Activated CD8-positive, alpha-beta memory T cell treated with anti-CD3 and anti-CD28 coated beads, Interleukin-2, amount 50 U/mL, for 1 hour (primary cell): ENCODE measurements around the gene AUTS2.
"Not testable (repeated sequence)": the region's sequence is repeated elsewhere in the genome, so short reads cannot be mapped to it uniquely, and the experiment has no call there.

Experiments used
- DNase-seq: peaks from one replicate; pipeline ENCODE4 v3.0.0-alpha.2; 2020; ENCODE audit errors: extremely low read depth

Gene AUTS2

DNA sequence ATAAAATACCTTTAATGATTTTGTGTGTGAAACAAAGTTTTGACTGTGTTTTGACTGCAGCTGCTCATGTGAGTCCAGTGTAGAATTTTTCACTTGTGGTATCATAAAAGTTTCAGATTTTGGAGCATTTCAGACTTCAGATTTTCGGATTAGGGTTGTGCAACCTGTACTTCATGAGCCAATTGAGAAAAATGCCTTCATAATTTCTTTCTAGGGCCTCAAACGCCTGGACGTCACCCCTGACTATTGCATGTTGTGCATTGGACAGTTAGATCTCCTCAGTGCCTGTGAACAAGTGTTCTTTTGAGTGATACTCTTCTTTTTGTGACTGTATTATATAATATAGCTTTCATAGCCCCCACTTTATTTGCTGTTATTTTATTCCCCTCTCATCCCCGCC is 161.1 kb downstream of the AUTS2 start:
- no peak for DNase-seq

- DNase-seq = no peak
Measured at GRCh38 chr7:69761290-69761922, 163.1 kb downstream of the AUTS2 start.

DNA sequence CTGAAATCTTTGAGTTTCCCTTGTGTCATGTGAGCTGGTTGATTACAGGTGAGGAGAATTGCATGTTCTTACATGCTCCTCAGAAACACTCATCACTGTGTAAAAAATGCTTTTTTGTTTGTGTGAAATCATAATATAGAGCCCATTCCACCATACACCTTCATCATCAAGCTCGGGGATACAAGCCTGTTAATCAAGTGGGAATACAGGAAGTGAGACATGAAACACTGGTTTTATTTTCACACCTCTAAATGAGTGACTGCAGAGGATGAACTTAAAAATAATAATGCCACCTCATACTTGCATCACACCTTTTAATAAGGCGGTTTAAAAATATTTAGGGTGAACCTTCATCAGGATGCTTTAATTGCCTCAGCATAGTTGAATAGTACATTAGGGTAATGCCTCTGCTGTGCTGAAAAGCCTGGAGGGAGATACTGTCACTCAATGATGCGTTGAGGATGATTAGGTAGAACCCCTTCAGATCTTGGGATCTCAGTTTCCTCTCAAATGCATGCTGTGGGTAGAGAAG is 164.6 kb downstream of the AUTS2 start:
- no peak for DNase-seq

DNA sequence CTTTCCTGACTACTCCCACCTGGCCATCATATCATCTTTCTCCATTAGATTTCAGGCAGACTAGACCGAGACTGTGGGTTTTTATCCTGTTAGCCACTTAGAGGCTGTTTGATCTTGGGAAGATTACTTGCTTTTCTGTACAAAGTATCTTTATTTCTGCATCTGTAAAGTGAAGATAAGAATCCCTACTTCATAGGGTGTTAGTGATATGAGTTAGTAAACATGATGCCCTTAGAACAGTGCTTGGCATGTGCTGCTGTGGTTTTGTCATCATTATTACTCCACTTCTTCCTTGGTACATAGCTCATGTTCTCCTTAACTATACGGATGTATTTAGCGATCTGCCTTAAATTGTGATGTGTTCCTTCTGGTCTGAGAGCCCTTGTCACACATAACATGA is 165.2 kb downstream of the AUTS2 start:
- no peak for DNase-seq

- DNase-seq = no peak
Measured at GRCh38 chr7:69764147-69764546, 165.9 kb downstream of the AUTS2 start.

DNA sequence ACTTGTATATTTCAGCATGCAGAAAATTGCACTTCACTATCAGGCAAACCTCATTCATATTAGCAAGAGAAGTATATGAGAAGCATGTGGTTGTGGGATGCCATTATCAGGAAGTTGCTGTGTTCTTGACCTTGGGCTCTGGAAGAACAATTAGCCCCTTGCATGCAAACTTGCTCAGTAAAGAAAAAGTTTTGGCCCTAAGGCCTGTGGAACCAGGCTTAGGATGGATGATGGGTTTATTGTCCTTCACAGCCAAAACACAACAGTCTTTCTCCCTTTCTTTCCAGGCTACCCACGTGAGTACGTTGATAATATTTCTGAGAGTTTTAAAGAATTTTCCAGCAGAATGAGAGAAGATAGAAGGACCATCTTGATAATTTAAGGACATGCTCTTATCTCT is 166.4 kb downstream of the AUTS2 start:
- DNase-seq = no peak

- no peak for DNase-seq
Measured at GRCh38 chr7:69765879-69766278, 167.6 kb downstream of the AUTS2 start.

GRCh38 chr7:69768986-69769595 is 170.8 kb downstream of the AUTS2 start:
- no peak for DNase-seq

DNA sequence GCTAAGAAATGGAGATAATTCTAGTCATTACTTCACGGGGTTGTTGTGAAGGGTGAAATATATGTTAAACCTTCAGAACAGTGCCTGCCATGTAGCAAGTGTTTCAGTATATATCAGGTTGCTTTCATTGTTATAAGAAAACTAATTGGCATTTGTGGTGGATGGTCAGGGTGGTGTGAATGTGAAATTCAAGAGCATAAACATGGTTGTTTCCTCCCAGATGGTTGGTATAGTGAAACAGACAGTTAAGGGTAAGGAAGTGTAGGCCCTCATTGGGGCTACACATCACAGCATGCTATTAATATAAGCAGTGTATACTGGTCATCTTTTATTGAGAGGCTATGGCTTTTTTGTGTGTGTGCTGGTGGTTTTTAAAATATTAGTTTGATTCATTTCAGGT is 171.6 kb downstream of the AUTS2 start:
- DNase-seq = no peak

- DNase-seq = no peak
Measured at GRCh38 chr7:69770613-69771012, 172.3 kb downstream of the AUTS2 start.

DNA sequence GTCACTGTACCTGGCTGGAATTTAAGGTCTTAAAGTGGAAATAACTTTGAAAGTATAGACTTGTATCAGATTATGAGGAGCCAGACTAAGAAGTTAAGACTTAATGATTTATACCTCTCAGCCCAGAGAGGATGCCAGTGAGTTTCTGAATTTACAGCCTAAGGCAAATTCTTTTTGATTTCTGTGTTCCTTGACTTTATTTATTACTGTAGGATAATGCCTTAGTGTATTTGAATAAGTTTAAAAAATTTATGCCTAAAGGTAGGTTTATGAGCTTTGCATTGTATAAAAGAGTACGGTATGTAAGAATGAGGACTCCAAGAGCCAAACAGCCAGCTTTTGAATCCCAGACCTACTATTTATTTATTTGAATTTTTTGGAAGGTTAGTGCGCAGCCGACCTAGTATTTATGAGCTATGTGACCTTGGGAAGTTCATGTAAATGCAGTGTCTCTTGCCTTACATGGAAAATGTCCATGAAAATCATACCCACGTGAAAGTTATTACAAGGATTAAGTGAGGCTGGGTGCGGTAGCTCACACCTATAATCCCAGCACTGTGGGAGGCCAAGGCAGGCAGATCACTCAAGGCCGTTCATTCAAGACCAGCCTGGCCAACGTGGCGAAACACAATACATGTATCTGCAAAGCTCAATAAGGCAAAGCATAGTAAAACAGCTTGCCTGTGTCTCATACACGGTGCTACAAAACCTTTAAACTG is 174.6 kb downstream of the AUTS2 start:
- DNase-seq = no peak

GRCh38 chr7:69773535-69774225 is 175.4 kb downstream of the AUTS2 start:
- DNase-seq = no peak

DNA sequence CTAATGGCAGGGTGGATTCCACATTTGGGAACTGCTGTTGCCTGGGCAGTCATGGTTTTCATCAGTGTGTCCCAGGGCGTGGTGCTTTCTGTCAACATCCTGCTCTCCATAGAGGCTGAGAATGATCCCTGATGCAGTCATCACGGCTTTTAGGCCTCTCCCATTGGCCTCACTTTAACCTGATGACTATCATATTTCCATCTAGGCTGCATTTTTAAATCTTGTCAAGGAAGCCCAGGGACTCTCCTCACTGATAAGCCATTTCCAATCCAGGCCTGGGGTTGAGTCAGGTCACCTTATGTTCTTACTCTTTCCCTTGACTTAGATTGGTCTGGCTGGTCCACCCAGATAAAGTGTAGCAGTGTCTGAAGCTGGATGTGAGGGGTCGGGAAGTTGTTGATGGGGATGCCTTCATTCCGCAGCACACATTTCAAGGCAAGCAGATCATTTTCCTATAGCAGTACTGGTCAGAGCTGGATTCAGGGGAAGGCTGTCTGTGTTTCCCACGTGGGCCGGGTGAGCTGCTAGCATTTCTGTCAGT is 177.0 kb downstream of the AUTS2 start:
- DNase-seq = no peak

GRCh38 chr7:69776611-69777010 is 178.3 kb downstream of the AUTS2 start:
- no peak for DNase-seq

- DNase-seq = no peak
Measured at GRCh38 chr7:69778138-69778537, 179.9 kb downstream of the AUTS2 start.

- DNase-seq = no peak
Measured at GRCh38 chr7:69780379-69780778, 182.1 kb downstream of the AUTS2 start.

- no peak for DNase-seq
Measured at GRCh38 chr7:69781412-69781846, 183.2 kb downstream of the AUTS2 start.

- DNase-seq = no peak
Measured at GRCh38 chr7:69782917-69783684, 184.8 kb downstream of the AUTS2 start.

- DNase-seq = not testable (repeated sequence)
Measured at GRCh38 chr7:69786130-69786529, 187.9 kb downstream of the AUTS2 start.

- DNase-seq = no peak
Measured at GRCh38 chr7:69786730-69787395, 188.6 kb downstream of the AUTS2 start.
